COLO668 (cell line): ENCODE measurements around the gene EVC2.
"Not testable (repeated sequence)": the region's sequence is repeated elsewhere in the genome, so short reads cannot be mapped to it uniquely, and the experiment has no call there.

Experiments
- DNase-seq: peaks from one replicate; lab custom pipeline; 2025; ENCODE audit not compliant: unreplicated experiment; lab: John Stamatoyannopoulos, UW

The EVC2 gene

GRCh38 chr4:5632066-5632440 lies 76.3 kb downstream of the EVC2 start:
- DNase-seq, result no peak

- no peak for DNase-seq
Measured at GRCh38 chr4:5631352-5632065, 76.8 kb downstream of the EVC2 start.

- no peak for DNase-seq
Measured at GRCh38 chr4:5630762-5631161, 77.6 kb downstream of the EVC2 start.

- no peak for DNase-seq
Measured at GRCh38 chr4:5629542-5629941, 78.8 kb downstream of the EVC2 start.

GRCh38 chr4:5626913-5627312 lies 81.4 kb downstream of the EVC2 start:
- DNase-seq, result no peak

- no peak for DNase-seq
Measured at GRCh38 chr4:5622596-5622995, 85.8 kb downstream of the EVC2 start.

GRCh38 chr4:5619913-5620625 lies 88.3 kb downstream of the EVC2 start:
- no peak for DNase-seq

- DNase-seq, result no peak
Measured at GRCh38 chr4:5618051-5618960, 90.1 kb downstream of the EVC2 start.

GRCh38 chr4:5616331-5616950 lies 91.9 kb downstream of the EVC2 start:
- no peak for DNase-seq

GRCh38 chr4:5615496-5616075 lies 92.8 kb downstream of the EVC2 start:
- DNase-seq, result no peak

GRCh38 chr4:5611750-5612149 lies 96.6 kb downstream of the EVC2 start:
- DNase-seq, result no peak

GRCh38 chr4:5609306-5610007 lies 98.9 kb downstream of the EVC2 start:
- DNase-seq, result peak; percentile 11

- not testable (repeated sequence) for DNase-seq
Measured at GRCh38 chr4:5593828-5594227, 114.5 kb downstream of the EVC2 start.

GRCh38 chr4:5592272-5592671 lies 116.1 kb downstream of the EVC2 start:
- DNase-seq, result no peak

GRCh38 chr4:5589495-5589894 lies 118.9 kb downstream of the EVC2 start:
- no peak for DNase-seq

- no peak for DNase-seq
Measured at GRCh38 chr4:5588046-5588445, 120.3 kb downstream of the EVC2 start.

GRCh38 chr4:5575941-5576340 lies 132.4 kb downstream of the EVC2 start:
- DNase-seq, result no peak

- DNase-seq, result no peak
Measured at GRCh38 chr4:5574386-5574785, 134.0 kb downstream of the EVC2 start.

- DNase-seq, result no peak
Measured at GRCh38 chr4:5573965-5574364, 134.4 kb downstream of the EVC2 start.

GRCh38 chr4:5572751-5573150 lies 135.6 kb downstream of the EVC2 start:
- no peak for DNase-seq
